PC-9 (cell line): ENCODE data around the gene IGFBP7. TPM values are rescaled to one million over a fixed set of nuclear protein-coding genes. Genes with fewer than 3 reads are reported as not detected.
A peak's percentile ranks its signal among the peaks of the same experiment; 100 is the strongest.

Experiments used
- BruUV-seq: library from RNA; stranded (reverse); fragments of 400-500 nt; replicated peaks from 2 replicates; lab custom pipeline; 2021; lab: Mats Ljungman, UMichigan
- CTCF ChIA-PET: fragments of 300-600 bp; sonication (Branson Sonifier 250); formaldehyde crosslinking; loops from one replicate; lab custom pipeline; 2022; ENCODE audit warnings: antibody characterized with exemption; lab: Charles Lee
- POLR2A ChIA-PET: fragments of 300-600 bp; sonication (Branson Sonifier 250); formaldehyde crosslinking; loops from one replicate; lab custom pipeline; 2022; ENCODE audit warnings: antibody characterized with exemption; ENCODE audit not compliant: unreplicated experiment; lab: Charles Lee
- DNase-seq, 2 experiments: peaks; one replicate each; pipeline versions ENCODE4 v3.0.0 to v3.0.0-alpha.2; 2015 to 2022; ENCODE audit warnings: mixed read lengths in 1 of 2
- H2AFZ ChIP-seq: fragments of 200-600 bp; sonication (generic); 2 replicates; pipeline ENCODE4 v1.8.1; 2017; ENCODE audit warnings: antibody characterized with exemption
- H3F3A ChIP-seq: fragments of 200-600 bp; sonication (generic); 2 replicates; pipeline ENCODE4 v1.8.1; 2017; ENCODE audit warnings: antibody characterized with exemption, mild to moderate bottlenecking, low read depth; ENCODE audit not compliant: insufficient read depth
- H3K27ac ChIP-seq: fragments of 200-600 bp; sonication (generic); 2 replicates; pipeline ENCODE4 v1.6.1; 2016; ENCODE audit warnings: mixed run types
- H3K27me3 ChIP-seq: fragments of 200-600 bp; sonication (generic); 2 replicates; pipeline ENCODE4 v1.6.1; 2016; ENCODE audit warnings: low read depth, mixed run types; ENCODE audit not compliant: insufficient read depth
- H3K36me3 ChIP-seq: fragments of 200-600 bp; sonication (generic); 2 replicates; pipeline ENCODE4 v1.6.1; 2016; ENCODE audit warnings: low read depth, mixed run types
- H3K4me1 ChIP-seq: fragments of 200-600 bp; sonication (generic); replicated peaks from 2 replicates; pipeline ENCODE4 v1.6.1; 2016; ENCODE audit warnings: mixed run types; ENCODE audit not compliant: insufficient read depth
- H3K4me2 ChIP-seq: fragments of 200-600 bp; sonication (generic); 2 replicates; pipeline ENCODE4 v1.6.1; 2017; ENCODE audit warnings: mixed run types
- H3K4me3 ChIP-seq: fragments of 200-600 bp; sonication (generic); 2 replicates; pipeline ENCODE4 v1.6.1; 2016; ENCODE audit warnings: mixed run types
- H3K79me2 ChIP-seq: fragments of 200-600 bp; sonication (generic); 2 replicates; pipeline ENCODE4 v1.6.1; 2017; ENCODE audit warnings: low read depth, mixed run types
- H3K9me2 ChIP-seq: fragments of 200-600 bp; sonication (generic); 2 replicates; pipeline ENCODE4 v1.8.1; 2017; ENCODE audit warnings: mild to moderate bottlenecking; ENCODE audit not compliant: insufficient read depth
- H3K9me3 ChIP-seq: fragments of 200-600 bp; sonication (generic); 2 replicates; pipeline ENCODE4 v1.8.1; 2016; ENCODE audit warnings: low read depth; ENCODE audit not compliant: insufficient read depth
- H4K20me1 ChIP-seq: fragments of 200-600 bp; sonication (generic); 2 replicates; pipeline ENCODE4 v1.8.1; 2017; ENCODE audit not compliant: insufficient read depth
- EZH2 ChIP-seq: fragments of 200-600 bp; sonication (generic); IDR thresholded peaks from 2 replicates; pipeline ENCODE4 v1.8.0; 2017; ENCODE audit warnings: antibody characterized with exemption, low read depth
- intact Hi-C: fragments of 100-400 bp; cut with micrococcal nuclease; formaldehyde crosslinking; loops from one replicate; pipeline ENCODE4 v1.10.0; 2022; ENCODE audit not compliant: unreplicated experiment
- total RNA-seq: library from RNA; stranded (reverse); gene quantifications from 2 replicates; pipeline ENCODE4 v1.2.3, GENCODE V29; 2021
- TF ChIP-seq, protein P1 (sequence below): fragments of 200-600 bp; sonication (generic); conservative IDR thresholded peaks from 2 replicates; pipeline ENCODE4 v1.6.1; 2017; ENCODE audit warnings: mixed run types, antibody characterized with exemption, mild to moderate bottlenecking, moderate library complexity

The IGFBP7 gene
- total RNA-seq, 1 experiment from 2014 or later = 127 TPM

- CTCF ChIA-PET = no interaction called here
These were observed 41.3 kb upstream of the IGFBP7 start for GRCh38 chr4:57151481-57151880.

GRCh38 chr4:57149833-57150232 is 39.6 kb upstream of the IGFBP7 start:
- H3K36me3 ChIP-seq = no peaks in the 10 kb centered on the region
- intact Hi-C loops = no loop called here
- no peaks in the 10 kb centered on the region for H3K9me2 ChIP-seq
- H3K27me3 ChIP-seq = no peaks in the 10 kb centered on the region
- ChIA-PET POLR2A (no interaction called here), CTCF (no interaction called here)
- no peaks in the 10 kb centered on the region for H4K20me1 ChIP-seq
- H3K79me2 ChIP-seq = no peaks in the 10 kb centered on the region
- no peak overlapping the region for H3K4me3 ChIP-seq
- no peaks in the 10 kb centered on the region for H3K9me3 ChIP-seq
- no peaks in the 10 kb centered on the region for H3F3A ChIP-seq
- H2AFZ ChIP-seq = no peak overlapping the region
- H3K4me2 ChIP-seq = no peak overlapping the region
- TF ChIP-seq, protein P1, sequence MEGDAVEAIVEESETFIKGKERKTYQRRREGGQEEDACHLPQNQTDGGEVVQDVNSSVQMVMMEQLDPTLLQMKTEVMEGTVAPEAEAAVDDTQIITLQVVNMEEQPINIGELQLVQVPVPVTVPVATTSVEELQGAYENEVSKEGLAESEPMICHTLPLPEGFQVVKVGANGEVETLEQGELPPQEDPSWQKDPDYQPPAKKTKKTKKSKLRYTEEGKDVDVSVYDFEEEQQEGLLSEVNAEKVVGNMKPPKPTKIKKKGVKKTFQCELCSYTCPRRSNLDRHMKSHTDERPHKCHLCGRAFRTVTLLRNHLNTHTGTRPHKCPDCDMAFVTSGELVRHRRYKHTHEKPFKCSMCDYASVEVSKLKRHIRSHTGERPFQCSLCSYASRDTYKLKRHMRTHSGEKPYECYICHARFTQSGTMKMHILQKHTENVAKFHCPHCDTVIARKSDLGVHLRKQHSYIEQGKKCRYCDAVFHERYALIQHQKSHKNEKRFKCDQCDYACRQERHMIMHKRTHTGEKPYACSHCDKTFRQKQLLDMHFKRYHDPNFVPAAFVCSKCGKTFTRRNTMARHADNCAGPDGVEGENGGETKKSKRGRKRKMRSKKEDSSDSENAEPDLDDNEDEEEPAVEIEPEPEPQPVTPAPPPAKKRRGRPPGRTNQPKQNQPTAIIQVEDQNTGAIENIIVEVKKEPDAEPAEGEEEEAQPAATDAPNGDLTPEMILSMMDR = no peak
- no peak for TF ChIP-seq EZH2
- no TSS peak for BruUV-seq
- no peak for DNase-seq
- no peaks in the 10 kb centered on the region for H3K4me1 ChIP-seq
- no peak overlapping the region for H3K27ac ChIP-seq

More at GRCh38 chr4:57151481-57151880, 41.3 kb upstream of the IGFBP7 start:
- BruUV-seq = no TSS peak
- no peaks in the 10 kb centered on the region for H4K20me1 ChIP-seq
- DNase-seq = peak in 1 of 2 experiments; percentile 47
- H3K4me1 ChIP-seq = no peaks in the 10 kb centered on the region
- H3K79me2 ChIP-seq = no peaks in the 10 kb centered on the region
- H3K27me3 ChIP-seq = no peaks in the 10 kb centered on the region
- H3F3A ChIP-seq = no peaks in the 10 kb centered on the region
- no peaks in the 10 kb centered on the region for H3K9me2 ChIP-seq
- H3K9me3 ChIP-seq = no peaks in the 10 kb centered on the region
- no peak overlapping the region for H3K27ac ChIP-seq
- TF ChIP-seq, protein P1 = no peak
- TF ChIP-seq EZH2 = no peak
- H3K4me3 ChIP-seq = no peak overlapping the region
- no peak overlapping the region for H3K4me2 ChIP-seq
- POLR2A ChIA-PET = no interaction called here
- intact Hi-C loops = no loop called here
- H2AFZ ChIP-seq = no peak overlapping the region
- H3K36me3 ChIP-seq = no peaks in the 10 kb centered on the region

- ChIA-PET POLR2A (no interaction called here), CTCF (interaction anchor here (1.0 kb wide), 1 partner anchor 16 kb away, joined by 6 read pairs; no protein-coding TSS in a partner anchor)
- no peaks in the 10 kb centered on the region for H3K9me2 ChIP-seq
- H3F3A ChIP-seq = no peaks in the 10 kb centered on the region
- no peak overlapping the region for H3K4me2 ChIP-seq
- no peak overlapping the region for H3K4me3 ChIP-seq
- H3K27ac ChIP-seq = no peak overlapping the region
- H2AFZ ChIP-seq = no peak overlapping the region
- TF ChIP-seq, protein P1 = no peak
- TF ChIP-seq EZH2 = no peak
- no peaks in the 10 kb centered on the region for H3K9me3 ChIP-seq
- intact Hi-C loops = no loop called here
- no TSS peak for BruUV-seq
- no peak for DNase-seq
- H3K36me3 ChIP-seq = no peaks in the 10 kb centered on the region
- no peaks in the 10 kb centered on the region for H3K4me1 ChIP-seq
- no peaks in the 10 kb centered on the region for H4K20me1 ChIP-seq
- H3K27me3 ChIP-seq = no peaks in the 10 kb centered on the region
- H3K79me2 ChIP-seq = no peaks in the 10 kb centered on the region
These were observed 38.8 kb upstream of the IGFBP7 start for GRCh38 chr4:57148831-57149505.
